ENCODE measurements around the gene TNFRSF14. TPM values are rescaled to one million over a fixed set of nuclear protein-coding genes. Genes with fewer than 3 reads are reported as not detected.

The TNFRSF14 gene
- total and polyA plus RNA-seq, 2 of the 13 experiments (the other 11 are each of a cell fraction or from before 2014, with no cell fraction given) = 11.9 to 49.9 TPM

- TF ChIP-seq MZF1 (CRISPR knock-in tag; IDR thresholded peaks at IDR 0.05; ENCODE audit: borderline replicate concordance) = no peak
- peak; percentile 54; the same call in 1 of the 2 replicates for TF ChIP-seq PATZ1 (CRISPR knock-in tag; IDR thresholded peaks at IDR 0.05)
- TF ChIP-seq ZNF503 (CRISPR knock-in tag; IDR thresholded peaks at IDR 0.05) = no peak
- TF ChIP-seq FIP1L1 (IDR thresholded peaks at IDR 0.05; ENCODE audit: borderline replicate concordance, insufficient read depth, low read depth, low read length) = no peak
- 0 out of 2 replicates have a peak, but pooled peaks have one; percentile 62 for TF ChIP-seq ZNF788 (CRISPR knock-in tag; IDR thresholded peaks at IDR 0.05; ENCODE audit: borderline replicate concordance)
- no peak for TF ChIP-seq ATF3 (CRISPR knock-in tag; IDR thresholded peaks at IDR 0.05)
Measured at GRCh38 chr1:2543543-2544092, 12.6 kb upstream of the TNFRSF14 start (continued).

Measured in HepG2 (cell line).